GM21390 (cell line): ENCODE data around the gene METTL23.
"Not testable (repeated sequence)": the region's sequence is repeated elsewhere in the genome, so short reads cannot be mapped to it uniquely, and the experiment has no call there.

Source experiments
- ATAC-seq: cut with Tn5 transposase; IDR thresholded peaks from one replicate; pipeline ENCODE4 v1.9.1; 2021; ENCODE audit not compliant: unreplicated experiment

The METTL23 gene

DNA sequence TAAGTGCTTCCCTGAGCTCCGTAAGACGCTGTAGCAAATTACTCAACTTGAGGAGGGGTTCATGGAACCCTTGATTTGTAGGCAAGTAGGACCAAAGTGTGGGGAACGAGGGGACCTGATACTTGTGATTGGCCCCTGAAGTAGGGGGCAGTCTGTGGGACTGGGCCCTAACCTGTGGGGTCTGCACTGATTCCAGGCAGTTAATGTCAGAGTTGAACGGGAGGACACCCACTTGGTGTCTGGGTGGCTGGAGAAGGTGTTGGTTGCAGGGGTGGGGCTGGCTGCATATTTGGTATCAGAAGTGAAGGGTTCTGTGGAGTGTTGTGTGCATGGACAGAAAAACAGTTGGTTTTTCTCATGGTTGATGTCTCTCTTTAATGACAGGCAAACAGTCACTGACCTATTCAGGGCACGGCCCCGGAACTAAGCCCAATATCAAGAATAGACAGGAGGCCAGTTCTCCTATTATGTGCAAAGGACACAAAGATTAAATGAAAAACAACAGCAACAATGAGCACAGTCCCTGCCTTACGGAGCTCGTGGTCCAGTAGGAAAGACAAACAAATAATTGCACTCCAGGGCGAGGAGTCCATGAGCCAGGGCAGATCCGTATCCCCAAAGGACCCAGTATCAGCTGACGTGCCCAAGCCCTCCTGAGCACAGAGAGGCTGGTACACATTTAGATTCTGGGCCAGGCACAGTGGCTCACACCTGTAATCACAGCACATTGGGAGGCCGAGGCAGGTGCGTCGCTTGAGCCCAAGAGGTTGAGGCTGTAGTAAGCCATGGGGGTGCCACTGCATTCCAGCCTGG is 35.1 kb upstream of the METTL23 start:
- no peak for ATAC-seq

- ATAC-seq: no peak
These were observed 31.4 kb upstream of the METTL23 start for GRCh38 chr17:76695059-76695831.

- ATAC-seq: no peak
These were observed 29.6 kb upstream of the METTL23 start for GRCh38 chr17:76696763-76697701.

GRCh38 chr17:76697702-76698465 is 28.8 kb upstream of the METTL23 start:
- no peak for ATAC-seq

- ATAC-seq: not testable (repeated sequence)
These were observed 28.1 kb upstream of the METTL23 start for GRCh38 chr17:76698466-76698977.

GRCh38 chr17:76700270-76700616 is 26.4 kb upstream of the METTL23 start:
- ATAC-seq: no peak

GRCh38 chr17:76700617-76701470 is 25.8 kb upstream of the METTL23 start:
- ATAC-seq: no peak

- ATAC-seq: no peak
These were observed 25.1 kb upstream of the METTL23 start for GRCh38 chr17:76701471-76701967.

DNA sequence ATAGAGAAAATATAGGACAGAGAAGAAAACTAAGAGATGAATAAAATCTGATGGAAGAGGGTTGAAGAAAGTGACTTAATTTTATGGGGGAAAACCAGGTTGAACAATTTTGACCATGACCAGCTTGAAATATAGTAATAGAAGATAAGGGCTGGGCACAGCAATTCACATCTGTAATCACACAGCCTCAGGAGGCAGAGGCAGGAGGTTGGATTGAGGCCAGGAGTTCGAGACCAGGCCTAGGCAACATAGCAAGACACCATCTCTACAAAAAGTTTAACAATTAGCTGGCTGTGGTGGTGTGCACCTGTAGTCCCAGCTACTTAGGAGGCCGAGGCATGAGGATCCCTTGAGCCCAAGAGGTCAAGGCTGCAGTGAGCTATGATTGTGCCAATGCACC is 24.6 kb upstream of the METTL23 start:
- ATAC-seq: no peak

DNA sequence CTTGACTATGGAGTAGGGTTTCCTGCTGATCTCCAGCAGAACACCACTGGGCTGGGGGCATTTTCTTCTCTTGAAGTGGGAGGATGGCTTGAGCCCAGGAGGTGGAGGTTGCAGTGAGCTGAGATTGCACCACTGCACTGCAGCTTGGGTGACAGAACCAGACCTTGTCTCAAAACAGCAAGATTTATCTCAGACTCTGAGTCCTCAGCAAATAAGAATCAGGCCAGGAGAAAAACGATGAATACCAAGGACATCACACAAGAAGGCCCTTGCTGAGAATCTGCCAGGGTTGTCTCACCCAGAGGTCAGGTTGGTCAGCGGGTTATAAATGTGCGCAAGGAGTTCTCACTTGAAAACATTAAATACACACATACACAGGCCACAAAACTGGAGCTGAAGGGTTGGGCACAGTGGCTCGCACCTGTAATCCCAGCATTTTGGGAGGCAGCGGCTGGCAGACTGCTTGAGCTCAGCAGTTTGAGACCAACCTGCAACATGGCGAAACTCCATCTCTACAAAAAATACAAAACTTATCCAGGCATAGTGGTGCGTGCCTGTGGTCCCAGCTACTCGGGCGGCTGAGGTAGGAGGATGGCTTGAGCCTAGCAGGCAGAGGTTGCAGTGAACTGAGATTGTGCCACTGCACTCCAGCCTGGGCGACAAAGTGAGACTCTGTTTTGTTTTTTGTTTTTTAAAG is 23.6 kb upstream of the METTL23 start:
- no peak for ATAC-seq

DNA sequence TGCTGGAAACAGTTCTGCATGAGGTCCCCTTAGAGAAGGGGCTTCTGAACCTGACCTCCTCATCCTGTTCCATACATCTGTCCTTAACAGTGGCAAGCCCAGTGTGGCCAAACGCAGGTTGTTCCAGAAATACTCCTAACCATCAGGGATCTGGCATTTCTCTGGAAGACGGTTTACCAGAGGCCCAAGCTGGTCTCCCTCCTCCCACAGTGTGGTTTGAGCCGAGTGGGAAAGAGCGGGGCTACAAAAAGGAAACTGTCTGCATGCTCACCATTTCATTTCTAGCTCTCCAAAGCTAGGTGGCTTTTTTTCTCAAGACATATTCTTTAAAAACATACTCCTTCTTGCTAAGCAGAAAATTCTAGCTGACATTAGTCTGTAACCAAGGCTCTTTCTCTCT is 21.8 kb upstream of the METTL23 start:
- no peak for ATAC-seq

GRCh38 chr17:76706817-76707216 is 19.8 kb upstream of the METTL23 start:
- no peak for ATAC-seq

DNA sequence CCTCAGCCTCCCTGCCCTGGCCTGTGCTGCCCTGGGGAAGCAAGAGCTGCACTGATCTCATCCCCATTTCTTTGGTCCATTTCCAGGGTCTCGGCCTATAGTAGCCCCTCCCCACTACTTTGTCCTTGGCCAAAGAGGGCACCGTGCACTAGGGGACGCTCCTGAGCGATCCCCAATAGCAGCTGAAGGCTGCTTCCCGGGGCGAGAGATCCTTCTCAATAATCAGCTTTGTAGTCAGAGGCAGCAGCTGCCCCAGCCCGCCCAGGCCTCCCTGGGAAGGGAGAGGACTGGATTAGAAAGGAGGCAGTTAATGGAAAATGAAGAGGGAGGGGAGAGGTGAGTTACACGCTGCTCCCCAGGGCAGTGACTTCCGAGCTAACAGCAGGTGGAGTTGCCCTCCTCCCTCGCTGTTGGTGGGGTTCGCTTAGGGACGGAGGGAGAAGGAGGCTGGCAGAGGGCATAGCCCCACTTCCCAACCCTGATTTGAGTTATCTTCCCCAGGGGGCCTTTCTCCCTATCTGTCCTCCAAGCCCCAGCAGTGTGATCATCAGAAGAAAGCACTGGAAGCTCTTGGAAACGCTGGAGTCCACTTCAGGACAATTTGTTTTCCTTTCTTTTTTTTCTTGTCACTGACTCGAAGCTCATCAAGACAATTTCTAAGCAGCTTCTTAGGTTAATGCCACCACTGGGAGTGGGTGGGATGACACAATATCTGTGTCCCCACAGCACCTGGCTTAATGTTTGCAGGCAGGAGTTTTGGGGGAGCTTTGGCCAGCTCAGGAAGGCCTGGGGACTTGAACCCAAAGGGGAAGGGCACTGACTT is 18.4 kb upstream of the METTL23 start:
- ATAC-seq: no peak

- ATAC-seq: no peak
These were observed 17.3 kb upstream of the METTL23 start for GRCh38 chr17:76709077-76709950.

DNA sequence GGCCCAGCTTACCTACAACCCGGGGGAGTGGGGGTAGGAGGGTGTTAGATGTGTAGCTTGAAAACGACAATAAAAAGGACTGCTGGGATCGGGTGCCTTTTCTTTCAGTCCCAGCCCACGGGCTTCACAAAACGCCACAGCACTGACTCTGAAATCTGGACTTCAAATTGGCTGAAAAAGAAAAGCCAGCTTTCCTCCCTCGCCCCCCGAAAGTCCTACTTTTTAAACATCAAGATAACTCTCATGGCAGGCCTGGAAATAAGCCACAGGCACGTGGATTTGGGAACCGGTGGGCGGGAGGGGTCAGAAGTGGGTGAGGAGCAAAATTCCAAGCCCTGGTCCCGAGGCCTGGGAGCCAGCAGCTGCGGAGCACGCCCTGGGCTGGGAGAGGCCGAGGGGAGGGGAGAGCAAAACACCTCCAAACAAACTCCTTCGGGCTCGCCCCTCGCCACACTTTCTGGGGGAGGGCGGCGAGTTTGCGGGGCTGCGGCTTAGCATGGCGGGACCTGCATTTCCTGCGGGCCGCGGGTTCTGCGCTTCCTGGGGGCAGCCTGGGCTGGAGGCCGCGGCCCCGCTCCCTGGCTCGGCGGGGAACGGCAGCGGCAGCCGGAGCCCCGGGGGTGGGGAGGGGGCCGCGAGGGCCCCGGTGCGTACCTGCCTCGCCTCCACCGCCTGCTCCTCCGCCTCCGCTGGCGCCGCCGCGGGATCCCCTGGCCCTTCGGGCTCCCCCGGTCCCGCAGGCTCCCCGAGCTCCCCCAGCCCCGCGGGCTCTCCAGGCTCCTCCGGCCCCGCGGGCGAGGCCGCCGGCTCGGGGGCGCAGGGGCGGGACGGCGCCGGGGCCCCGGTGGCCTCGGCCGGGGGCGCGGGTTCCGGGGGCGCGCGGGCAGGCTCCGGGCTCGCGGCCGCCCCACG is 16.4 kb upstream of the METTL23 start:
- ATAC-seq: not testable (repeated sequence)
